Measurements from ENCODE around the gene POMZP3.
"Not testable (repeated sequence)": the region's sequence is repeated elsewhere in the genome, so short reads cannot be mapped to it uniquely, and the experiment has no call there.

The POMZP3 gene

GRCh38 chr7:76586585-76587315 lies 40.3 kb downstream of the POMZP3 start:
- not testable (repeated sequence) for DNase-seq

DNA sequence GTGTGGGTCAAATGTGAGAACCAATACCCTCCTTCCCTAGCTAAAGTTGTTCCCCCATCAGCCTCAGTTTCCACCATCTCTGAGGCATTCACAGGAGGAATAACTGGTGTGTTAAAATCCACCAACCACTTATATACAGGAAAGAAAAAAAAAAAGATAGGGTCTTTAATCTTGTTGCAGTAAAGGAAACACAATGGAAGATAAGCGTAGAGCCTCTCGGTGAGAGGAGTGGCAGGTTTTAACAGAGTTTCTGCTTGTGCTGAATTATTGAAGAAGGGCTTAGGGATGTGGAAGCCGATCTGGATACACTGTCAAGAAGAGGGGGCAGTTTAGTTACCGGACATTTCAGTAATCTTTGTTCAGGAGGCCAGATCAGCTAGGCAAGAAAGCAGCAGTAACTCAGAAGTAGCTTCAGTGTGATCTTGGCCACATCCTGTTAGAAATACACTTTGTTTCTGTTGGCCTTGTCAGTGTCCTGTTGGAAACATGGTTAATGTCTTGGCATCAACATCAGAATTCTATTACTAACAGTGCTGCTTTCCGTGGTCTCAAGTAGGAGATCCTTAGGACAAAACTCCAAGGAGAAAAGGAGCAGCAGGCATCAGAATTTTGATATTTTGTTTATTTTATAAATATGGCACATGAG lies 43.3 kb downstream of the POMZP3 start:
- not testable (repeated sequence) for DNase-seq

DNA sequence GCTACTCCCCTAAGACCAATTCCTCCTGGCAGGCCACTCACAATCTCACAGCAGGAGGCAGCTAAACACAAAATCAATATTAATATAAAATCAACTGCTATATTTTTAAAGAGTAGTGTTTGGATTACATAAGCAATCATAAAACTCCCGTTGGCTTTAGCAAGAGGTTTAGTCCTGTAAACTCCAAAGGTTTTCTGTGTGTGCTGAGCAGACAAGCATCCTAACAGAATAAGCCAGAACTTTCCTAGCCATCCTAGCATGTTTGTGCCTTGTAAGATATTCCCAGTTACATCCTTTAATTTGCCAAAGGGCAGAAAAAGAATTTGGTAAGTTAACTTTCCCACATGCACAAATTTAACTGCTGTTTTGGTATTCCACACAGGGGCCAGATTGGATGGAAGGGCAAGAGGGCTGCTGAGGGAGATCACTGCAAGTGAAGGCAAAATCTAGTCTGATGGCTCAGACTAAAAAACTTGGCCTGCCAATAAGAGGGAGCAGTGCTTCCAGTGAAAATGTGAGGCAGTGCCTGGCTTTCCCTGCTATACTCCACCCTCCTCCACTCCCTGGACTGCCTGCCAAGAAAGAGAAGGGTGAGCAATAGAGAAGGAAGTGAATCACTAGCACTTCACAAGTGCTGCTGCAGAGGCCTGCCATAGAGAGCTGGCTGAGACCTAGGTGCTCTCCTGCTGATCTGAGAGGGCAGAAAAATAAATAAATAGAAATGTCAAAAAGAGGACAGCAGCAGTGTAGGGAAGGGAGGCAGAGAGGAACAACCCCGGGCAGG lies 44.0 kb downstream of the POMZP3 start:
- peak; percentile 50 to 61 (median 60) for DNase-seq

- DNase-seq = peak in 3 of 4 experiments; percentile 13 to 32 (median 28)
These were observed 51.0 kb downstream of the POMZP3 start for GRCh38 chr7:76575919-76576655.

DNA sequence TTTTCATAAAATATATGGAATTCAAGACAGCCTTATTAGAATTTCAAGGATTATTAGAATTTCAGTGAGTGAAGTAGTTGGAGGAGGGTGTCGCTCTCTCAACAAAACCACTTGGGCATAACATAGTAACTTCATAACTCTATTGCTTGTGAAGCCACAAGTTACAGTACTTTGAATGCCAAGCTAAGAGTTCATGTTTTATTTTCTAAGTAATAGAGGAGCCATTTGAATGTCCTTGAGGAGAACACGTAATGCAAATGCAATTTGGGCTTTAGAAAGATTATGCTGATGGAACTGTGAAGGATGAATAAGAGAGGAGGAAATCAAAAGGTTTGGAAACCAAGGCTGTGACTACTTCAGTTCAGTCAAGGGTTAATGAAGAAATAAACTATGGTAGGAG lies 51.6 kb downstream of the POMZP3 start:
- not testable (repeated sequence) for DNase-seq

DNA sequence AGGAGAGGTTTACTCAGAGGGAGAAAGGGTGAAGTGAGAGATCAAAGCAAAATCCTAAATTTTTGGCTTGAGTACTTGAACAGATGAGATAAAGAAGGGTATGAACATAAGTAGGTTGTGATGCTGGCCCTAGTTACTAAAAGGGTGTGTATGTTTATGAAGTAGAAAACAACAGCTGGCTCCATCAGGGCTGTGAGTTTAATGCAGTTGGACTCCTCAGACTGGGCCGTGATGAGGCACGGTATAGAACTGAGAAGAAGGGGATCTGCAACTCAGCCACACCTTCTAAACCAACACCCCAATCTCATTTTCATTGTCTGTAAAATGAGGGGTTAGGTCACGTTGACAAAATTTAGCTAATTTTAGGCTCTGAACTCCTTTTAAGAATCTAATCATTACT lies 54.8 kb downstream of the POMZP3 start:
- not testable (repeated sequence) for DNase-seq

DNA sequence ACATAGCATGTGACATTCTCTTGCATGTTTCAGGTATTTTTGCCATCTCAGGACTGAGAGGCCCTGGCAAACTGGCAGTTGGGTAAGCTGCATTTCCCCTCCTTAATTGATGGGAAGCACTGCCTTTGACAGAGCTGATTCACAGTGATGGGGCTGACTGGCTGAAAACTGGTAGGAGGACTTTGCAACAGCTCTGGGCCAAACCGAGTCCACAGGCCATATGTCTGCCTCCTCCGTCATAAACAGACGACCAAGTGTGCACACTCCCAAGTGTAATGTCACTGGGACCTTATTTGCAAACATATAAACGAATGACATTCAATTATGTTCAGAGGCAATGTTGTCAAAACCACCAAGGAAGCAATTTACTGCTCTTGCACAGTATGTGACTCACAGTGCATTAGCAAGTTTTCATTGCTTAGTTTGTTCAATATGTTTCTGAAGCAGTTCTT lies 56.7 kb downstream of the POMZP3 start:
- peak in 3 of 4 experiments; percentile 5 to 11 (median 9) for DNase-seq

DNA sequence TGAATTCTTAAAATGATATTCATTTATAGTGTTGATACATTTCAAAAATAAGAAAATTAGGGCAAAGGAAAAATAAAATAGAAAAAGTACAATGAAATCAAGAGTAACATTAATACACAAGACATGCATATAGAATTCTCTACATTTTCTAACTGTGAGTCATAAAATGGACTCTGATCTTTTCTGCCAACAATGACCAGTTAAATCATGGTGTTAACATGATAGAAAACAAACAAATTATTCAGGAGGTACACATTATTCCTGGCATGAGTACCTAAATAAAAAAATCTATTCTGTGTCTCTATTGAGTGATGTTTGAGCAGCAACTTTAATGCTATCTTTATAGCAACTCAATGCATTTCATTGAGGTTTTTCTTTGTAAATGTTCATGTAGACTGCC lies 58.3 kb downstream of the POMZP3 start:
- not testable (repeated sequence) for DNase-seq

- not testable (repeated sequence) for DNase-seq
These were observed 59.3 kb downstream of the POMZP3 start for GRCh38 chr7:76567753-76568152.

GRCh38 chr7:76567311-76567710 lies 59.8 kb downstream of the POMZP3 start:
- not testable (repeated sequence) for DNase-seq

- not testable (repeated sequence) for DNase-seq
These were observed 62.1 kb downstream of the POMZP3 start for GRCh38 chr7:76565001-76565400.

- not testable (repeated sequence) for DNase-seq
These were observed 65.7 kb downstream of the POMZP3 start for GRCh38 chr7:76561342-76561741.

- DNase-seq = not testable (repeated sequence)
These were observed 66.9 kb downstream of the POMZP3 start for GRCh38 chr7:76560157-76560556.

Data from suppressor macrophage (primary cell).